Cardiac muscle cell (in vitro differentiated cells and primary cell): ENCODE measurements around the gene UBE2A. TPM values are rescaled to one million over a fixed set of nuclear protein-coding genes. Genes with fewer than 3 reads are reported as not detected.

Experiments used
- DNase-seq, 2 donors: peaks; one replicate each; pipeline versions ENCODE4 v3.0.0 to v3.0.0-alpha.2; 2010 to 2017; ENCODE audit warnings: low read depth in 1 of 2, low spot score in 1 of 2
- H3K27ac ChIP-seq: fragments of 200-600 bp; sonication (generic); 2 replicates; pipeline ENCODE4 v1.5.1; 2016
- H3K27me3 ChIP-seq: fragments of 200-600 bp; sonication (generic); 2 replicates; pipeline ENCODE4 v1.6.0; 2016; ENCODE audit warnings: control low read depth
- H3K36me3 ChIP-seq: fragments of 200-600 bp; sonication (generic); 2 replicates; pipeline ENCODE4 v1.5.1; 2016; ENCODE audit warnings: control low read depth
- H3K4me1 ChIP-seq: fragments of 200-600 bp; sonication (generic); 2 replicates; pipeline ENCODE4 v1.8.1; 2017; ENCODE audit warnings: low read depth, mild to moderate bottlenecking, mixed run types
- H3K4me3 ChIP-seq: fragments of 200-600 bp; sonication (generic); 2 replicates; pipeline ENCODE4 v1.5.1; 2016; ENCODE audit warnings: mild to moderate bottlenecking
- H3K9me3 ChIP-seq: fragments of 200-600 bp; sonication (generic); 2 replicates; pipeline ENCODE4 v1.5.1; 2017; ENCODE audit warnings: low read depth, mild to moderate bottlenecking, control low read depth
- polyA plus RNA-seq: library from polyadenylated mRNA; unstranded; fragments of >200 nt; fragmentation: Nextera tagmentation; extraction: Ambion mirVana; gene quantifications from 2 replicates; pipeline ENCODE4 v1.2.1, GENCODE V29; 2016
- total RNA-seq: library from RNA; depleted of rRNA; stranded (reverse); fragments of >200 nt; gene quantifications from 2 replicates; pipeline ENCODE4 v1.2.3, GENCODE V29; 2016
- TF ChIP-seq, protein P1 (sequence below): IDR thresholded peaks from 2 replicates; pipeline ENCODE4 v1.5.1; 2012; ENCODE audit warnings: low read depth, mild to moderate bottlenecking, low read length

Gene UBE2A
- total RNA-seq: 41.7 and 44.0 TPM in 2 replicates
- 98.2 and 106 TPM in 2 replicates for polyA plus RNA-seq

DNA sequence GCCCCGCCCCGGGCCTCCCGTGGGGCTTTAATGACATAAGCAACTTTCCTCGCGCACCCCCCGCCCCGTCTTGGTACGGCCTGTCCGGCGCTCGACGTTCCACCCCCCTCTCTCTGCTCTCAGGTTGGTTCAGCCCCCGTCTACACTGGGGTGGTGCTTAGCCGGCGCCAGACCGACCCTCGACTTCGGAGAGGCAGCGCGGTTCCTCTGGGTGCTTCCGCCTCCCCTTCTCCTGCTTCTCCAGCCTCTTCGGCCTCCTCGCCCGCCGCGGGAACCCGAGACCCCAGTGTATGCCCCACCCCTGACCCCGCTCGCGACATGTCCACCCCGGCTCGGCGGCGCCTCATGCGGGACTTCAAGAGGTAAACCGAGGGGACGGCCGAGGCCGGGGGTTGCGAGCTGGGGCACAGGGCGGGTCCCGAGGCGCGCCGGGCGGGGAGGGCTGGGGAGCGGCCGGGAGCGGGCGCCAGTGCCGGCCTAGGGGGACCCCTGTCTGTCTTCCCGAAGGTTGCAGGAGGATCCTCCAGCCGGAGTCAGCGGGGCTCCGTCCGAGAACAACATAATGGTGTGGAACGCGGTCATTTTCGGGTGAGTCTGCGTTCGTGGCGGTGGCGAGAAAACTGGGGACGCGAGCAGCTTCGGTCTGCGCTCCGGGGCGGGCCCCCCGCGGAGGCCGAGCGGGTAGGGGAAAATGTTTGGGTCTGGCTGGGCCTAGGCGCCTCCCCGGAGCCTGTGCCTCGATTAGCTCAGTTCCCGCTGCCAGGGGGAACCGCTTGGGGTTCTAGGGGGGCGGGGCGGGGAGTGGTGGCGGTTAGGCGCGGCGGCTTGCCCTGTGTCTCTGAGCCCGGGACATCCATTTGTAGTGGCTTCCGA is at the start of gene UBE2A:
Gene UBE2A (plus strand): TSS at position 170 of the 873 bp plus-strand sequence. CDS start 149 bp downstream, at position 319.
- Histone ChIP-seq H3K4me1 (no peaks in the 10 kb centered on the region), H3K4me3 (peak within 1 kb of the TSS; percentile 71), H3K9me3 (no peaks in the 10 kb centered on the region), H3K36me3 (no peaks in the 10 kb centered on the region), H3K27ac (peak within 1 kb of the TSS; percentile 95), H3K27me3 (no peaks in the 10 kb centered on the region)
- DNase-seq: peak; percentile 92 to 95
- TF ChIP-seq, protein P1, sequence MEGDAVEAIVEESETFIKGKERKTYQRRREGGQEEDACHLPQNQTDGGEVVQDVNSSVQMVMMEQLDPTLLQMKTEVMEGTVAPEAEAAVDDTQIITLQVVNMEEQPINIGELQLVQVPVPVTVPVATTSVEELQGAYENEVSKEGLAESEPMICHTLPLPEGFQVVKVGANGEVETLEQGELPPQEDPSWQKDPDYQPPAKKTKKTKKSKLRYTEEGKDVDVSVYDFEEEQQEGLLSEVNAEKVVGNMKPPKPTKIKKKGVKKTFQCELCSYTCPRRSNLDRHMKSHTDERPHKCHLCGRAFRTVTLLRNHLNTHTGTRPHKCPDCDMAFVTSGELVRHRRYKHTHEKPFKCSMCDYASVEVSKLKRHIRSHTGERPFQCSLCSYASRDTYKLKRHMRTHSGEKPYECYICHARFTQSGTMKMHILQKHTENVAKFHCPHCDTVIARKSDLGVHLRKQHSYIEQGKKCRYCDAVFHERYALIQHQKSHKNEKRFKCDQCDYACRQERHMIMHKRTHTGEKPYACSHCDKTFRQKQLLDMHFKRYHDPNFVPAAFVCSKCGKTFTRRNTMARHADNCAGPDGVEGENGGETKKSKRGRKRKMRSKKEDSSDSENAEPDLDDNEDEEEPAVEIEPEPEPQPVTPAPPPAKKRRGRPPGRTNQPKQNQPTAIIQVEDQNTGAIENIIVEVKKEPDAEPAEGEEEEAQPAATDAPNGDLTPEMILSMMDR: peak; percentile 31

DNA sequence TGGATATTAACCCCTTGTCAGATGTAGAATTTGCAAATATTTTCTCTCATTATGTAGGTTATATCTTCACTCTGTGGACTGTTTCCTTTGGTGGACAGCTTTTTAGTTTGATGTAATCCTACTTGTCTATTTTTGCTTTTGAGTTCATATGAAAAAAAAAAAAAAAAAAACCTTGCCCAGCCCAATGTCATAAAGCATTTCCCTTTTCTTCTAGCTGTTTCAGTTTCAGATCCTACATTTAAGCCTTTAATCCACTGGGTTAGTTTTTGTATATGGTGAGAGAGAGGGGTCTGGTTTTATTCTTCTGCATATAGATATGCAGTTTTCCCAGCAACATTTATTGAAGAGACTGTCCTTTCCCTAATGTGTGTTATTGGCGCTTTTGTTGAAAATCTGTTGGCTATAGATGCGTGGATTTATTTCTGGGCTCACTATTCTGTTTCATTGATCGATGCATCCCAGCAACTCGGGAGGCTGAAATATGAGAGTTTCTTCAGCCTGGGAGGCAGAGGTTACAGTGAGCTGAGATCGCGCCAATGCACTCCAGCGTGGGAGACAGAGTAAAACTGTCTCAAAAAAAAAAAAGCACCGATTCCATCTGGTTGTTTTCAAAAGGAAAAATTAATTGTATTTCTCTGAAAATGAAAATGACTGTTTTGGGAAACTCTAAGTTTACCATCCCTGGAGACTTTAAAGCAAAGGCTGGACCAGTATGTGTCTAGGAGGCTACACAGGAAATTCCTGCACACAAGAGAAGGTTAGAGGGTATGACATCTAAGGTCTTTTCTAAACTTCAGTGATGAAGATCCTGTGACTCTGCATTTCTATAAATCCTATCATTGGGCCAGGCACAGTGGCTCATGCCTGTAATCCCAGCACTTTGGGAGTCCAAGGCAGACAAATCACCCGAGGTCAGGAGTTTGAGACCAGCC is 44.8 kb upstream of the UBE2A start:
- H3K9me3 ChIP-seq: no peaks in the 10 kb centered on the region
- no peaks in the 10 kb centered on the region for H3K36me3 ChIP-seq
- no peak overlapping the region for H3K27ac ChIP-seq
- H3K4me1 ChIP-seq: no peaks in the 10 kb centered on the region
- no peak overlapping the region for H3K4me3 ChIP-seq
- TF ChIP-seq, protein P1: no peak
- no peak for DNase-seq
- no peaks in the 10 kb centered on the region for H3K27me3 ChIP-seq

DNA sequence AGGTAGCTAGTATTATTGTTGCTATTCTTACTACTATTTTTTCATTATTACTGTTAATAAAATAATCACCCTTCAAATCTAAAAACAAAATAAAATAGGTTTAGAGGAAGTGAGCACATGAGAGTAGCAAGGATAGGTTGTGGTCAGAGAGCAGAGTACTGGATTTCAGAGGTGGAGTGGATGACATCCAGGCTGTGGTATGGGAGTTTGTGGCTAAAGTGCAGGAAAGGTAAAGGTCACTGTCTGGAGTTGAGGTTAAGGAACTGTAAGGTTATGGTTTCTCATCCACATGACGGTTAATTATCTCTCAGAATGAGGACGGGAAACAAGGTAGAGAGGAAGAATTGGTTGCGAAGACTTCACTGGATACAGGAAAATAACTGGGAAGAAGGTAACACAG is 36.9 kb upstream of the UBE2A start:
- Histone ChIP-seq H3K27ac (no peak overlapping the region), H3K27me3 (no peaks in the 10 kb centered on the region), H3K9me3 (no peaks in the 10 kb centered on the region), H3K36me3 (no peaks in the 10 kb centered on the region), H3K4me3 (no peak overlapping the region), H3K4me1 (no peaks in the 10 kb centered on the region)
- no peak for DNase-seq
- TF ChIP-seq, protein P1: no peak

DNA sequence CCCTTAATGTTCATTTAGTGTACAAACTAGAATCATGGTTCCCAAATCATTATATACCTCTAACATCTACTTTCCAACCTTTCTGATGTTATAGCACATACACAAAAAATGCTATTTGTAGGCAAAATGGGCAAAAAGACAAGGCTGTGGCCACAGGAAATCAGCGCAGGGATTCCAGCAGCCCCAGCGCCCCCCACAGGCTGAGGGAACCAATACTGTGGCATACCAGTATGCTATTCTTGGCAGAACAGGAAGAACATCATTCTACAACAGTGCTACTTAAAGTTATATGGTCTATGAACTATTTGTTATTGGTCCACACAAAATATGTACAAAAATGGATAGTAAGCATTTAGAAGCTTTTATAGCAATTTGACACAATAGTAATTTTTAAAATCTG is 34.5 kb upstream of the UBE2A start:
- TF ChIP-seq, protein P1: no peak
- H3K9me3 ChIP-seq: no peaks in the 10 kb centered on the region
- no peak for DNase-seq

DNA sequence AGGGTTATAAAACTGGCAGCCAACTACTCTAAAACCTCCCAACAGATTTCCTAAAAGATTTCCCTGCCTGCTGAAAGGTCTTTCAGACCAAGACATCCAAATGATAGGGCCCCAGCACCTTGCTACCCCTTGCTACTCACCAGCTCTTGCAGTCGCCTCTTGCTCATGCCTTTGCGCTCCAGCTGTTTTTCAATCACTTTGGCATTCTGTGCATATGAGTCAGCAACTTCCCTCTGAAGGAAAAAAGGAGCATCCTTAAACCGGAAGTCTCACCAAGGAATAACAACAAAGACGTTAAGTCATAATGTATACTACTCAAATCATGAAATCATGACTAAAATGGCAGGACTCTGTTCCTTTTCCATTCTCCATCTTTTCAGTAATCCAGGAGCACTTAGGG is 33.2 kb upstream of the UBE2A start:
- no peak overlapping the region for H3K27ac ChIP-seq
- DNase-seq: peak in 1 of 2 donors; percentile 70

More for the DNA sequence above, 34.5 kb upstream of the UBE2A start:
- Histone ChIP-seq H3K4me3 (no peak overlapping the region), H3K4me1 (no peaks in the 10 kb centered on the region), H3K27me3 (no peaks in the 10 kb centered on the region), H3K36me3 (no peaks in the 10 kb centered on the region), H3K27ac (no peak overlapping the region)

More for the DNA sequence above, 33.2 kb upstream of the UBE2A start:
- Histone ChIP-seq H3K27me3 (no peaks in the 10 kb centered on the region), H3K4me3 (no peak overlapping the region), H3K36me3 (no peaks in the 10 kb centered on the region), H3K4me1 (no peaks in the 10 kb centered on the region), H3K9me3 (no peaks in the 10 kb centered on the region)
- TF ChIP-seq, protein P1: no peak
